GM18507 (cell line): ENCODE data around the gene COMMD3.

Experiments used
- DNase-seq: peaks from one replicate; pipeline ENCODE4 v3.0.0; 2011; ENCODE audit warnings: low read depth; ENCODE audit not compliant: insufficient read length; ENCODE audit errors: extremely low spot score
- FAIRE-seq: peaks from 2 replicates; lab custom pipeline; 2011; peaks lifted over from hg19 to GRCh38; lab: Jason Lieb, UNC

Gene COMMD3

DNA sequence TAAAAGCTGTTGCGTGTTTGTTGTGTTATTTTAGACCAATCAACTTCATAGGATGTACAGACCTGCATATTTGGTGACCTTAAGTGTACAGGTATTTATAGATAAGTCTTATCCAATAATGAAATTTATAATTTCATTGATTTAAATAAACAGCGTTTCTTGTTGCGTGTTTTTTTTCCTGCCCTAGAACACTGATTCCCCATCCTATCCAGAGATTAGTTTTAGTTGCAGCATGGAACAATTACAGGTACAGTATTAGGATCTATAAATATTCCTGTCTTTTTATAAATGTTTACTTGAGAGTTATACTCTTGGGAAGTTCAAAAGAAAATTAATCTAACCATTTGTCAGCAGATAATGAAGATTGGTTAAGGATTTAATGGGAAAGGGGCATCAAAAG is 2.6 kb downstream of the COMMD3 start:
- no peak for DNase-seq
- no peak for FAIRE-seq

DNA sequence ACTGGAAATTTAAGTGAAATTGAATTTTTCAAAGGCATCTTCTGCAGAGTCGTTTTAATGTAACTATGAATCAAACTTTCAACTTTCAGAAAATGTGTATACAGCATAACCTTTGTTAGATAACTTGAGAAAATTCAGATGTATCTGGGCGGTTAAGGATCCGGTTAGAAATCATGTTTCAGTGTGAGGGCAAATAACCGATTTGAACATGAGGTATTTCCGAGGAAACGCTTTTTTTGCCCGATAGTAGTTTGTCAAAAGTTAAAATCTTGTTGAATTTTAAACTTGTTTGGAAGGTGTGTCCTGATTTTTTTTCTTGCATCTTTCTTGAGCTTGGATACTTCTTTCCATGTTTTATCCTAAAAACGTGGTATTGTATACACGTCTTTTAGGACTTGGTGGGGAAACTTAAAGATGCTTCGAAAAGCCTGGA is 3.4 kb downstream of the COMMD3 start:
- DNase-seq = no peak
- FAIRE-seq = no peak

DNA sequence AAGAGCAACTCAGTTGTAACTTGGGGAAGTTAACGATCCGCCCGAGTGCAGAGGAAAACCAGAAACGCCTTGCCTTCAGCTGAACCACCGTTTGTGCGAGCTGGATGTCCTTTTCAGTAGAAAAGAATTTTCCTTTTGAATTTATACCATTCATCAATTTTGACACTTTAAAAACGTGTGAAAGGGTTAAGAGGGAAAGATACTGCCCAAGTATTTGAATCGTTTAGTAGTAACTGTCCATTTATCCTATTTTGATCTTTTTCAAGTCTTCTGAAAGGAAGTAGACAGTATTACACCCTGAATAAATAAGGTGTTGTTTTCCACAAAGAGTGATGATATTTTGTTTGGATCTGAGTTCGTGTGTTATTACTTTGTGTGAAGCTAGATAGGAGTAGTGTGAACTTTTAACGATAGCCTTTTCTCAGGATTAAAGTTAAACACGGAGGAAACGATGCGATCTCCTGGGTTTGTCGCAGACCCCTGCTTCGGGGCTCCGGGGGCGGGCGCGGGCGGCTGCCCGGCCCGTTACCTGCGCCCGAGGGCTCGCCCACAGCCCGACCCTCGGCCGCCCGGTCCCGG is 3.9 kb downstream of the COMMD3 start:
- DNase-seq = no peak
- peak; percentile 56 for FAIRE-seq

DNA sequence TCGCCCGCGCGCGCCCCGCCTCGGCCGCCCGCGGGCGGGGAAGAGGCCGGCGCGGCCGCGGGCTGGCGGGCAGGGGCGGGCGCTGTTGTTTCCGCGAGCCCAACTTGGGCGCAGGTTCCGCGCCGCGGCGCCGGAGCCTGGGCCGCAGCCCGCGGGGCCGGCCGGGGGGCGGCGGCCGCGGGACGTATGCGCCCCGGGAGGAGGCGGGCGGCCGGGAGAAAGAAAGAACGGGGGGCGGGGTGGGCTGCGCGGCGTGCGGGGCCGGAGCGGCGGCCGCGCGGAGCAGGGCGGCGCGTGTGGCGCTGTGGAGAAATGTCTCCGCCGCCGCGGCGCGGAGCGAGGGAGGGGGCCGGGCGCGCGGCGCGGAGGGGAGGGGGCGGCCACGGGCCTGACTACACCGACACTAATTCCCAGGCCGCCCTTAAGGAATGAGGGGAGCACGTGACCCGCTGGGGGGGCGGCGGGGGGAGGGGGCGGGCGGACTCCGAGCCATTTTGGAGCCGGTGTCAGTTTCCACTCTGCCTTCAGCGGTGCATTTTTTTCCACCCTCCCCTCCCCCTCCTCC is 4.5 kb downstream of the COMMD3 start, which contains the start of gene BMI1:
Gene BMI1, plus strand, starts transcription at position 509 of the 565 bp plus-strand sequence. CDS start 5,351 bp downstream, outside the sequence.
- FAIRE-seq (no peak), DNase-seq (no peak)

DNA sequence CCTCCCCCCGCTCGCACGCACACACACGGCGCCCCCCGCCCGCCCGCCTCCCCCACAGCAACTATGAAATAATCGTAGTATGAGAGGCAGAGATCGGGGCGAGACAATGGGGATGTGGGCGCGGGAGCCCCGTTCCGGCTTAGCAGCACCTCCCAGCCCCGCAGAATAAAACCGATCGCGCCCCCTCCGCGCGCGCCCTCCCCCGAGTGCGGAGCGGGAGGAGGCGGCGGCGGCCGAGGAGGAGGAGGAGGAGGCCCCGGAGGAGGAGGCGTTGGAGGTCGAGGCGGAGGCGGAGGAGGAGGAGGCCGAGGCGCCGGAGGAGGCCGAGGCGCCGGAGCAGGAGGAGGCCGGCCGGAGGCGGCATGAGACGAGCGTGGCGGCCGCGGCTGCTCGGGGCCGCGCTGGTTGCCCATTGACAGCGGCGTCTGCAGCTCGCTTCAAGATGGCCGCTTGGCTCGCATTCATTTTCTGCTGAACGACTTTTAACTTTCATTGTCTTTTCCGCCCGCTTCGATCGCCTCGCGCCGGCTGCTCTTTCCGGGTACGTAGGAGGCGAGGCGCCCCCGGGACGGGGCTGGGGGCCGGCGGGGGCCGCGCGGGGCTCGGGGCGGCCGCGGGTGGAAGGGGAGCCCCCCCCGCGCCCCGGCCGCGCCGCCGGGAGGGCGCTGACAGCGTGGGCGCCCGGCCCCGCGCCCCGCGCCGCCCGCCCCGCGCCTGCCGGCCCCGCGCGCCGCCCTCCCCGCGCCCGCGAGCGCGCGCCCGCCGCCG is 5.2 kb downstream of the COMMD3 start:
- DNase-seq = no peak
- peak; percentile 68 for FAIRE-seq

DNA sequence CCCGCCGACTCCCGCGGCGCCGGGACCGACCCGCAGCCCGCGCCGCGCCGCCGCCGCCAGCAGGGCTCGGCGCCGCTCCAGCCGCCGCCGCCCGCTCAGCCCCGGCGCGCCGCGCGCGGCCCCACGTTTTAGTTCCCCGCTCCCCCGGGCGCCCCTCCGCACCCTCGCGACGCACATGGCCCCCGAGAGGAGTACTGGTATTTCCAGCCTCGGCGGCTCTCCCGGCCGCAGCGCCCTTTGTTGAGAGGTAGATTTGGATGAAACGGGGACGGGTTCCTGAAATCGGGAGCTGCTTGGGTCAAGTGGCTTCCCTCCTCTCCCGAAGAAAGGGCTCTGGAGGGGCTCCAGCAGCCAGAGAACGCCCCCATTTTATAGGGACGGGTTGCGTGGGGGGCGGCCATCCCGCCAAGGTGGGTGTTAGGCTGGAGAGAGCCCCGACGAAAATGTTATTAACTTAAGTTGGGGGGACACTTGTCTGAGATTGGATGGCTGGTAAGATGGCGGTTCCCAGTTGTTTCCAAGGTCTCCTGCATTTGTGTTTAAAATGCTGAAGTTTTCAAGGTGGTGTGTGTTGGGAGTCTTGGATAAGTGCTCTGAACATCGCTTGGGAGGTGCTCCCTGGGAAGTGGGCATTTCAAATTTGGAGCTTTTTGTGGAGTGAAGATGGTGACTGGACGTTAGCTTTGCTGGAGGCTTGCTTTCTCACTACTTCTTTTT is 5.9 kb downstream of the COMMD3 start:
- FAIRE-seq (peak; percentile 24), DNase-seq (no peak)

DNA sequence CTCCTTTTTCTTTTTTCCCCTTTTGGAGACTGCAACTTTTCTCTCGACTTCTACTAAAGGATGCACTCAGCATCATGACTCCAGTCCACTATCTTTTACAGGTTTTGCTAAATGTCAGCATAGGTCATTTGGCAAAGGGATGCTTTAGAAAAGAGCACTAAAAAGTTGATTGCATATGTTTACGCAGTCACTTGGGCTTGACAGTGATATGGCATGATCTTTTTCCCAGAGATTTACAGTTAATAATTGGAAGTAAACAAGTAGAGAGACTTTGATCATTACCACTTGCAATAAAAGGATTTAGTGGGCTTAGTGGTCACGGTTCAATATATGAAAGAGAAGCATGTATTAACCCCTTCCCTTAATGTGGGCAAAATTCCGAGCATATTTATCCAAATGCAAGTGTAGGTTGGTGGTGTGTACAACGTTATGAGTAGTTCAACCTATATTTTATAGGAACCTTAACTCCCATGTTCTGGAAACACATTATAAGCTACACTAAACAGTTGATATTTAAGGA is 6.5 kb downstream of the COMMD3 start:
- DNase-seq = no peak
- no peak for FAIRE-seq

DNA sequence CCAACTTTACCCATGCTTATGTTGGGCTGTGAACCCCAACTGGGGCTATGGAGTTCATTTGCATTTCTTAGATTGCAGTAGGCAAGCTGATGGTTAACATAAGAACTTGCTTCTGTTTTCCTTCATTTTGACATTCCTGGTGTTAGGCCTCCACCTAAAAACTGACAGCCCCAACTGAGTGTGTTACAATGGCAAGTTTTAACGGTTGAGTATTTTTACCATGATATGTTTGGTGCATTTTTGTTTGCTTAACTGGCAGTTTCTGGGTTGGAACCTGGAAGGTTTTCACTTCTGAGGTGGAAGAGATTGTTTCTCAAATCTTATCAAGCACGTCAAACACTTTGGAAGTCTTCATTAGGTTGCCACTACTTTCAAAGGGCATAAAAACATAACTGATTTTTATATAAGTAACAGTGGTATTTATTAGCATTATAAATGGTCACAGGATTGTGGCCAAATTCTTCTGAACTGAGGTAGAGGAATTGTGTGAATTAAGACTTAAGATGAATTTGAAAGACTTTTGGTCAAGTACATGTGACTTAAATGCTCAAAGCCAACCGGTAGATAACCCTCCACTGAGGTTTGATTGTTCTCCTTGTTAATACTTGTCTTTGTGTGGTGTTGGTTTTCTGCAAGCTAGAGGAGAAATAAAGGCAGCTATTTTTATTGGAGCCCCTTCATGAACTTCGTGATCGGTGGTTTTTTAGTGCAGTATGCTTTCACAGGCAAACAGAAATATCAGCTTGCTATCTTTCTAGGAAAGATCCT is 7.5 kb downstream of the COMMD3 start:
- no peak for DNase-seq
- peak; percentile 26 for FAIRE-seq

DNA sequence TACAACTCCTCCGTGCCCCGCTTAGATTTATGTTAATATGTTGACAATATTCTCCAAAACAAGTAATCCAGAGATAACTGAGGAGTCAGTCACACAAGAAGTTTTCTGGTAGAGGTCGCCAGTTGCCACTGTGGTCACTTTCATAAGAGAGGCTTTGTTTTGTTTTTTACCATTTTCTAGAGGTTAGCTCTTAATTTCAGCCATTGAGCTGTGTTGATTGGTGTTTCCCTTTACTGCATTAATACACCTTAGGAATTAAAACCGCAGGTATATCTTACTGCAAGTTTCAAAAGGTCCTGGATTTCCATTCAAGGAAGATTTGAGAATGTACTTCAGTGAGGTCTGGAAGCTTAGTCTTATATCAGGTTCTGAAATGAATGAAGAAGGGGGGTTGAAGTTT is 8.2 kb downstream of the COMMD3 start:
- DNase-seq (no peak), FAIRE-seq (peak; percentile 46)

DNA sequence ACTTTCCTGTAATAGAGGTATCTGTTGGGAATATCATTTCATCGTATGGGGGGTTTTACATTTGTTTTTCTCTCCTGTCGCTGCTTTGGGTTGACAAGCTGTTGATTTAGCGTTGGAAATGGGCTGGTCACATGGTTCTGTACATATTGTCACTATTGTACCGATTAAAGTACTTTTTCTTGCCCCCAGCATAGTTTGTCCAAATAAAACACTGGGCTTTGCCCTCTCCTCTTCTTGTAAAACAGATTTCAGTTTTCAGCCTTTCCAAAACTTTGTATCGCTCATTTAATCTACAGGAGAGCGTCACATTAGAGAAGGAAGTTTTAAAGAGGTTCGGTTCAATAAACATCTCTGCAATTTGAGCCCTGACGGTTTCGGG is 8.7 kb downstream of the COMMD3 start:
- no peak for DNase-seq
- FAIRE-seq = peak; percentile 67

DNA sequence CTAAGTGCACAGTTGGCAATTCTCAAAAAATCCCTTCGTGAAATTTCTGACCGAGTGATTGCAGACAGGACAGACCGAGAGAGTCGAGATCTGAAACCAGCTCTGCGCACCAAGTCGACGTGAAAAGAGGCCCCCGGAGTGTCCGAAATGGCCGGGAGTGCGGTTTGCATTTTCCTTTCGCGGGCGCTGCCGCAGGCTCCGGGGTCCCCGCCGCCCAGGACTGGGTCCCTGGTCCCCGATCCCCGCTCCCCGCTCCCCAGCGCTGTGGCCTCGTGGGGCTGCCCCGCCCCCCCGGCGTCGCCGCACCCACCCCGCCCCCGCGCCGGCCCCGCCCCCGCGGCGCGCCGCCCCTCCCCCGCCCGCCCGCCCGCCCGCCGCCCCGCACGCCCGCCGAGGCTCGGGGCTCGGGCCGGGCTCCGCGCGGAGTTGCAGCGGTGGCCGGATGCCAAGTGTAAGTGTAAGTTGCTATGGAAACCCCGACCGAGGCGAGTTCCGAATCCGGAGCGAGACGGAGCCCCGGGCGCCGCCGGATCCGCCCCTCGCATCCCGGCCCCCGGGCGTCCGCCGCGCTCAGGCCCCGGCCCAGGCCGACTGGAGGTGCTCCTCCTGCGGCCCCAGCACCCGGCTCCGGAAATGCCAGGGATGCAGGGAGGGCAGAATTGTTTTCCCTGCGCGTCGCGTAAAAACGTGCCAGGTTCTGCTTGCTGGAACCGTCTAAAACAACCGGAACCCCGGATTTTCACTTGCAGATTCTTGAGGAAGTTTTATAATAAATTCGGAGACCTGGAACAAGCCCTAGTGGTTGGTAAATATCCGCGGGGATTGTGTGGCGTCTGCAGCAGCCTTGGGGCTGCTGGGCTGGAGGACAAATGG is 9.3 kb downstream of the COMMD3 start:
- DNase-seq (no peak), FAIRE-seq (no peak)

DNA sequence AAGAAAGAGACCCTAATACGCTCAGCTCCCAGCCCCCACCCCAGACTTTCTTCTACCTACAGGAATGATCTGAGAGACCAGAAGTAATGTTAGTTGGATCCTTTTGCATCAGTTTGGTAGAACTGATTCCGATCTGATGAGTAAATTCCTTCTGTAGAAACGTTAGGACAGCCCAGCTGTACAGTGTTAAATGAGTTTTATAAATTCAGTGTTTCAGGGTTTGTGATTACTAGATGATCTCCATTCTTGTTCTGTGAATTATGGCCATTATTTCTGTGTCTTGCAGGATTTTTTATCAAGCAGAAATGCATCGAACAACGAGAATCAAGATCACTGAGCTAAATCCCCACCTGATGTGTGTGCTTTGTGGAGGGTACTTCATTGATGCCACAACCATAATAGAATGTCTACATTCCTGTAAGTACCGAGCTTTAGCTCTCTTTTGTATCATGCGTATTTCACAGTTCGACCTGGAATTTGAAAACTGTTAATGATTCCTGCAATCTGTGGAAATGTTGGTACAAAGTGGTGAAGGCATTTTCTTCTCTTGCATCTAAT is 10.0 kb downstream of the COMMD3 start:
- DNase-seq (no peak), FAIRE-seq (no peak)

DNA sequence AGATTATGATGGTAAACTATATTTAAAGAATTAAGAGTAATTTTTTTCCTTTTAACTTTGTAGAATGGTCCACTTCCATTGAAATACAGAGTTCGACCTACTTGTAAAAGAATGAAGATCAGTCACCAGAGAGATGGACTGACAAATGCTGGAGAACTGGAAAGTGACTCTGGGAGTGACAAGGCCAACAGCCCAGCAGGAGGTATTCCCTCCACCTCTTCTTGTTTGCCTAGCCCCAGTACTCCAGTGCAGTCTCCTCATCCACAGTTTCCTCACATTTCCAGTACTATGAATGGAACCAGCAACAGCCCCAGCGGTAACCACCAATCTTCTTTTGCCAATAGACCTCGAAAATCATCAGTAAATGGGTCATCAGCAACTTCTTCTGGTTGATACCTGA is 13.0 kb downstream of the COMMD3 start:
- DNase-seq = no peak
- no peak for FAIRE-seq

DNA sequence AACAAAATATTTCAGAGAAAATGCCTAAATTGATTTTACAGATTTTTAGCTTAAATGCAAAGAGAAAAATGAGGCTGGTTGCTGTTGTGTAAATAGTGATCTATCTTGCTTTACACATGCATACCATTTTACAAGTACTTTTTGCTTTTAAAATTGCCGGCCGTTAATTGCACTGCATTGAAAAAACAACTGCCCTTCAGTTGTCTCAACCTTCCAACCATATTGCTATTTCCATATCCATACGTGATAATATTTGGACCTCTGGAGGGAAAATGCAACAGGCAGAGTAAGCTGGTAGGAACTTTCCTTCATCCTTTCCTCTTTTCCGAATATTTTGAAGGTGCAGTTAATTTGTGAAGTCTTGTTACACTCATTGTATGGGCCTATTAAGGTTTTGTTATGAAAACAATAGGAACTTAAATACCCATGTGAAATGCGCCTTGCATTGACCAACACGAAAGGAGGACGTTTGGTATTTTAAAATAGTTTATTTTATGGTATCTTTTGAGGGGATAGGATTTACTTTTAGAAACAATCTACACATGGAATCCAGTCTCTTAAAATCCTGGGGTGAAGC is 16.0 kb downstream of the COMMD3 start:
- DNase-seq = no peak
- FAIRE-seq = peak; percentile 21

DNA sequence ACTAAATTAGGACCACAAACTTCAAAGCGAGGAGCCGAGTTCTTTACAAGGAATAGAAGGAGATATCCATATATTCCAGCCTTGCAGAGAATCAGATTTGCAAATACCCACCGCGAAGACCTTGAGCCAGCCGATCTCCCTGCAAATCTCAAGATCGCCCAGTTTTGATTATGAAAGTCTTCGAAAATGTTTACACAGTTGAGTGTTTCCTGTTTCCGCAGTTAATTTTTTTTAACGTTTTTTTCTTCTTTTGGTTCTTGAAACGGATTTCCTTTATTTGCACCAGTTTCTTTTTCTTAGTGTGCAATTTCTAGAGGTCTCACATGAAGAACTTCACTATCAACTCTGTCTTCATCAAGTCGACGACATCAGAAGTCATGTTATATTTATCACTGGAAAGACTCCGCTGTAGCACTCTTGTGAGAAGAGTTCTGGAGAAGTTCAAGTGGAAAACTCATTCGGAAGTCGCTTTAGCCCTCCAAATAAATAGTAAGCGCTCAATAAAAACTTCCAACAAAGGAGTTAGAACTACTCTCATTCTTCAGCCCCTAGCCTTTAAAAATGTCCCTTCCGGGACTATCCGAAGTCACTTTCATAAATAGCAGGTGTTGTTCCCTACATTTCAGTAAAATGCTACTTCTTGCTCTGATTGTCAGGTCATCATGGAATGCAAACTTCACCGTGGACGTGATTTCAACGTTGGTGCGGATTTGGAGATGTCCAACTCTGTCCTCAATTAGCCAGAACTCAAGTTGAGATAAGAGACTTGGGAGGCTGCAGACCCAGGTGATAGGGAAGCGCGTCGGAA is 17.2 kb downstream of the COMMD3 start:
- FAIRE-seq = peak; percentile 60
- DNase-seq = no peak

DNA sequence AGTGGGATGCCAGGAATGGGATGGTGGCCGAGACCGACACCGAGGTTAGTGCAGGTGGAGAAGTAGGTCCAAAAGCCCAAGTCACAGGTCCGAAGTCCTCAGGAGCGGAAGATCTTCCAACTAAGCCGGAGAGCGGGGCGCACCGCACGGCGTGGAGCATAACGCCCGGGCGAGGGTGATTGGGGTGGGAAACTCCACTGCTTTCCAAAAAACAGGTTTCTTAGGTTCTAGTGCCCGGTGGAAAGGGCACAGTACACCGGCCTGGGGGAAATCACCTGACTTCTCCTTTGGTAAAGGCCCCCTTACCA is 17.7 kb downstream of the COMMD3 start:
- DNase-seq (no peak), FAIRE-seq (no peak)

DNA sequence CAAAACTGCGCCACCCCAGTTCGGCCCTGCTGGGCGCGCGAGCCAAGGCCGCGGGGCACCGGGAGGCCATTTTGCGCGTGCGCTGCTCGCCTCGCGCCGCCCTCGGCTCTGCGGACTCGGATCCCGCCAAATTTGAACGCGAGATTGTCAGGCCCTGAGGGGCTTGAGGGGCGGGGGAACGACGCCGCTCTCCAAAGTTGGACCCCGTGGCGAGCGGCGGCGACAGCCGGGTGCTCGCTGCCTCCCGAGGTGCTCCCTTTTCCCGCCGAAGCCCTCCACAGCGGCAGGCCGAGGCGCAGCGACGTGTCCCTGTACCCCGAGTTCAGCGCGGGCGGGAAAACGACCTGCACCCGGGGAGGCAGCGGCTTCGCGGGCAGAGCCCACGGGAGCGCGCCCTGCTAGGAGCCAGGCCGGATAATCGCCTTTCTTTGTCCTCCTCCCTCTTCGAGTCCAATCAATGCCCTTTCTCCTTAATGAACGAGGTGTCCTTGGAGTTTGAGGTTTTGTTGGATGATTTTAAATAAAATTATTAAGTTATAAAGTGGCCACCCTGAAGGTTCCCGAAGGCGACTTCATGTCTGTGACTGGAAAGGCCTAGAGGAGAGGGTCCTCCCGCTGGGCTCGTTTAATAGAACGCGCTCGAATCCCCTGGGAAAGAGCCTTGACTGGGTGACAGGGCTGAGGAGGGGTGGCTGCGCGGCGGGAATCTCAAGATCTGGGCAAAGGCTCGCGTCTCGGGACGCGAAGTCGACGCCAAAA is 18.4 kb downstream of the COMMD3 start:
- DNase-seq (no peak), FAIRE-seq (no peak)
